T47D (cell line): ENCODE measurements around the gene SPIN1.
"Not testable (repeated sequence)": the region's sequence is repeated elsewhere in the genome, so short reads cannot be mapped to it uniquely, and the experiment has no call there.

ENCODE experiments used
- DNase-seq, 2 experiments: peaks; one replicate each; pipeline versions ENCODE4 v3.0.0 to v3.0.0-alpha.2; 2011 to 2012; ENCODE audit warnings: low read depth in 1 of 2, low spot score in 1 of 2
- JUND ChIP-seq: IDR thresholded peaks from 2 replicates; pipeline ENCODE4 v1.6.1; 2012; ENCODE audit warnings: low read depth
- in situ Hi-C: cut with HindIII; loops from 2 replicates; pipeline ENCODE4 v1.10.0; 2016; ENCODE audit warnings: low sequenced_read_pairs, low pct_unique_long_range_greater_than_20kb

Gene SPIN1

DNA sequence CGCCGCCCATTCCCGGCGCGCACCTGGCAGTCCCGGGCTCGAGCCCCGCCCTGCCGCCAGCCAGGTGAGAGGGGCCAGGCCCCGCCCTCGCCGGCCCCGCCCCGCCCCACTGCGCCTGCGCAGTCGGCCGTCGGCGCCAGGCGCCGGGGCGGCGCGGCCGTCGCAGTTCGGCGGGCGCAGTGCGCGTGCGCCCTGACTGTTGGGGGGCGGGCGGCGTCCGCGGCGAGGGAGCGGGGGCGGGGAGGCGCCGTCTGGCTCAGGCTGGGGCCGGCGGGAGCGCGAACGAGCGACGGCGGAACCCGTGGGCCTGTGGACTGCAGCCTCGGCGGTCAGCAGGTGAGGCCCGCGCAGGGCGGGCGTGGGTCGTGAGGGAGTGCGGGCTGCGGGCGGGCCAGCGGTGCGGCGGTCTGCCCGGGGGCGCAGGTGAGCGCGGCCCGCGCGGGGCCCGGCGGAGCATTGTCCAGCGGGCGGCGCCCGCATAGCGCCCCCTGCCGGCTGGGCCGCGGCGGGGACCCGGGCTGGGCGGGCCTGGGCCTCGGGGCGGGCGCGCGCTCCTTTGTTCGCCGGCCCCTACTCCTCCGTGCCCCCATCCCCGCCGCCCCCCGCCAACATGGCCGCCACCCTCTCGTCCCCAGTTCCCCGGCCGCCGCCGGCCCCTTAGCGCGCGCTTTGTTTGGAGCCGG is at the start of gene SPIN1:
TSS of gene SPIN1 (plus strand) at position 242 of the 683 bp plus-strand sequence. CDS start 38,096 bp downstream, outside the sequence.
- DNase-seq: peak; percentile 74 to 84
- in situ Hi-C loops: no loop called here
- no peak for TF ChIP-seq JUND

- no peak for TF ChIP-seq JUND
- in situ Hi-C loops: no loop called here
- DNase-seq: no peak
Observed at GRCh38 chr9:88339317-88339716, 48.9 kb upstream of the SPIN1 start.

- TF ChIP-seq JUND: no peak
- DNase-seq: no peak
- in situ Hi-C loops: no loop called here
Observed at GRCh38 chr9:88342246-88342645, 46.0 kb upstream of the SPIN1 start.

DNA sequence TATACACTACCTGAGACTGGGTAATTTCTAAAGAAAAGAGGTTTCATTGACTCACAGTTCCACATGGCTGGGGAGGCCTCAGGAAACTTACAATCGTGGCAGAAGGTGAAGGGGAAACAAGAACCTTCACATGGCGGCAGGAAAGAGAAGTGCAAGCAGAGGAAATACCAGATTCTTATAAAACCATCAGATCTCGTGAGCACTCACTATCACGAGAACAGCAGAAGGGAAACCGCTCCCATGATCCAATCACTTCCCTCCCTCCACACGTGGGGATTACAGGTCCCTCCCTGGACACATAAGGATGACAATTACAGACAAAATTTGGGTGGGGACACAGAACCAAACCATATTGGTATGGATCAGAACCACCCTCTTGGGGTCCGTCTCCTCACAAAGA is 44.2 kb upstream of the SPIN1 start:
- TF ChIP-seq JUND: no peak
- in situ Hi-C loops: no loop called here
- DNase-seq: no peak

- in situ Hi-C loops, DNase-seq: not testable (repeated sequence)
Observed at GRCh38 chr9:88350354-88350753, 37.9 kb upstream of the SPIN1 start.

DNA sequence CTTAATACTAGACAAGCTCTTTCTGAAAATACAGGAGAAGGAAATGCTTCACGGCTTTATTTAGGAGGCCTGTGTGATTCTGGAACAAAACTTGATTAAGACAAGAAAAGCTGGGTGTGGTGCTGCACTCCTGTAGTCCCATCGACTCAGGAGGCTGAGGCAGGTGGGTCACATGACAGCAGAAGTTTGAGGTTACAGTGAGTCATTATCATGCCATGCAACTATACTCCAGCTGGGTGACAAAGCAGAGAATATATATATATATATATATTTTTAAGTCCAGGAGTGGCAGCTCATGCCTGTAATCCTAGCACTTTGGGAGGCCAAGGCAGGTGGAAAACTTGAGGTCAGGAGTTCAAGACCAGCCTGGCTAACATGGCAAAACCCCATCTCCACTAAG is 33.1 kb upstream of the SPIN1 start:
- no peak for TF ChIP-seq JUND
- DNase-seq: no peak
- in situ Hi-C loops: no loop called here

- DNase-seq, in situ Hi-C loops: not testable (repeated sequence)
Observed at GRCh38 chr9:88357250-88357649, 31.0 kb upstream of the SPIN1 start.

GRCh38 chr9:88358723-88359122 is 29.5 kb upstream of the SPIN1 start:
- no peak for TF ChIP-seq JUND
- in situ Hi-C loops: no loop called here
- DNase-seq: no peak

- TF ChIP-seq JUND: no peak
- DNase-seq: no peak
- in situ Hi-C loops: no loop called here
Observed at GRCh38 chr9:88359974-88360373, 28.3 kb upstream of the SPIN1 start.

- no peak for TF ChIP-seq JUND
- in situ Hi-C loops: no loop called here
- no peak for DNase-seq
Observed at GRCh38 chr9:88362681-88363080, 25.6 kb upstream of the SPIN1 start.

DNA sequence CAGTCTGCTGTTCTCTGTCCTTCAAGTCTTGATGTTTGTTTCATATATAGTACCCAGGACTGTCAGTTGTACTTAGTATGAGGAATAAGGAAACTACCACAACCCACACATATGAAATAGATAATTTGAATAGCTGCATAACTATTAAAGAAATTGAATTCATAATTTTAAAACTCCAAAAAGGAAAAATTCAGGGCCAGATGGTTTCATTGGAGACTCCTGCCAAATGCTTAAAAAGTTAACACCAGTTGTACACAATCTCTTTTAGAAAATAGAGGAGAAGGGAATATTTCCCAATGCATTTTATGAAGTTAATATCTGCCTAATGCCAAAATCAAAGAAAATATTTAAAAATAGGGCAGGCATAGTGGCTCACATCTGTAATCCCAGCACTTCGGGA is 24.6 kb upstream of the SPIN1 start:
- no peak for TF ChIP-seq JUND
- in situ Hi-C loops: no loop called here
- DNase-seq: no peak

DNA sequence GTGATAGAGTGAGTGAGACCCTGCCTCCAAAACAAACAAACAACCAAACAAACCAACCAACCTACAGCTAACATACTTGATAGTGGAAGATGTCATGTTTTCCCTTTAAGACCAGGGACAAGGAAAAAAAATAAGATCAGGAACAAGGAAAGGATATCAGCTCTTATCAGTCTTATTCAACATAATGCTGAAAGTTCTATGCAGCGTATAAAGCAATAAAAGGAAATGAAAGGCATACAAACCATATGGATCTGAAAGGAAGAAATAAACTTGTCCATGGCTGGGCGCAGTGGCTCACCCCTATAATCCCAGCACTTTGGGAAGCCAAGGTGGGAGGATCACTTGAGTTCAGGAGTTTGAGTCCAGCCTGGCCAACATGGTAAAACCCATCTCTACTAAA is 23.5 kb upstream of the SPIN1 start:
- DNase-seq: no peak
- no peak for TF ChIP-seq JUND
- in situ Hi-C loops: no loop called here

- no peak for TF ChIP-seq JUND
- DNase-seq: no peak
- in situ Hi-C loops: no loop called here
Observed at GRCh38 chr9:88370346-88370745, 17.9 kb upstream of the SPIN1 start.

GRCh38 chr9:88372103-88372654 is 16.1 kb upstream of the SPIN1 start:
- in situ Hi-C loops: no loop called here
- DNase-seq: no peak
- TF ChIP-seq JUND: no peak
